Rectal smooth muscle tissue (tissue), 1 donor: ENCODE data around the gene APBB2.

Experiments used
- H3K27ac ChIP-seq: one replicate; pipeline ENCODE4 v1.7.0; 2013; ENCODE audit warnings: low read depth, low read length, inconsistent platforms
- H3K27me3 ChIP-seq: one replicate; pipeline ENCODE4 v1.7.0; 2013; ENCODE audit warnings: low read length; ENCODE audit not compliant: control insufficient read depth, insufficient read depth
- H3K36me3 ChIP-seq: one replicate; pipeline ENCODE4 v1.7.0; 2013; ENCODE audit warnings: low read length; ENCODE audit not compliant: control insufficient read depth, insufficient read depth
- H3K4me1 ChIP-seq: one replicate; pipeline ENCODE4 v1.7.0; 2013; ENCODE audit warnings: low read length; ENCODE audit not compliant: control insufficient read depth, insufficient read depth
- H3K4me3 ChIP-seq: one replicate; pipeline ENCODE4 v1.7.0; 2013; ENCODE audit warnings: low read length
- H3K9ac ChIP-seq: one replicate; pipeline ENCODE4 v1.7.0; 2013; ENCODE audit warnings: low read length

Gene APBB2

GRCh38 chr4:41120297-41121217, 93.8 kb downstream of the APBB2 start:
- Histone ChIP-seq H3K9ac (no peak overlapping the region), H3K36me3 (no peaks in the 10 kb centered on the region)

GRCh38 chr4:41119867-41120295, 94.5 kb downstream of the APBB2 start:
- Histone ChIP-seq H3K4me3 (peak overlapping the region; percentile 5), H3K27ac (peak overlapping the region; percentile 67), H3K9ac (no peak overlapping the region), H3K4me1 (peaks cover 10% of the 10 kb centered on the region), H3K27me3 (no peaks in the 10 kb centered on the region), H3K36me3 (no peaks in the 10 kb centered on the region)

More at GRCh38 chr4:41120297-41121217, 93.8 kb downstream of the APBB2 start:
- peaks cover 14% of the 10 kb centered on the region for H3K4me1 ChIP-seq
- H3K27ac ChIP-seq = peak overlapping the region; percentile 67
- no peaks in the 10 kb centered on the region for H3K27me3 ChIP-seq
- peak overlapping the region; percentile 5 for H3K4me3 ChIP-seq

GRCh38 chr4:41111791-41112190, 102.6 kb downstream of the APBB2 start:
- H3K27me3 ChIP-seq = no peaks in the 10 kb centered on the region
- no peaks in the 10 kb centered on the region for H3K36me3 ChIP-seq
- H3K27ac ChIP-seq = no peak overlapping the region
- no peak overlapping the region for H3K9ac ChIP-seq
- no peaks in the 10 kb centered on the region for H3K4me1 ChIP-seq
- no peak overlapping the region for H3K4me3 ChIP-seq

GRCh38 chr4:41110050-41110449, 104.3 kb downstream of the APBB2 start:
- no peak overlapping the region for H3K27ac ChIP-seq

GRCh38 chr4:41108481-41108880, 105.9 kb downstream of the APBB2 start:
- no peaks in the 10 kb centered on the region for H3K27me3 ChIP-seq
- H3K27ac ChIP-seq = no peak overlapping the region
- H3K4me1 ChIP-seq = no peaks in the 10 kb centered on the region
- no peaks in the 10 kb centered on the region for H3K36me3 ChIP-seq
- no peak overlapping the region for H3K4me3 ChIP-seq
- no peak overlapping the region for H3K9ac ChIP-seq

More at GRCh38 chr4:41110050-41110449, 104.3 kb downstream of the APBB2 start:
- H3K4me1 ChIP-seq = no peaks in the 10 kb centered on the region
- H3K4me3 ChIP-seq = no peak overlapping the region
- H3K36me3 ChIP-seq = no peaks in the 10 kb centered on the region
- H3K27me3 ChIP-seq = no peaks in the 10 kb centered on the region
- H3K9ac ChIP-seq = no peak overlapping the region

- H3K4me1 ChIP-seq = no peaks in the 10 kb centered on the region
- no peak overlapping the region for H3K9ac ChIP-seq
- H3K4me3 ChIP-seq = no peak overlapping the region
- H3K27me3 ChIP-seq = no peaks in the 10 kb centered on the region
- no peak overlapping the region for H3K27ac ChIP-seq
- H3K36me3 ChIP-seq = no peaks in the 10 kb centered on the region
These were observed 107.5 kb downstream of the APBB2 start for GRCh38 chr4:41106694-41107419.

- Histone ChIP-seq H3K27me3 (no peaks in the 10 kb centered on the region), H3K9ac (no peak overlapping the region)
These were observed 108.3 kb downstream of the APBB2 start for GRCh38 chr4:41106081-41106480.

GRCh38 chr4:41104155-41104554, 110.2 kb downstream of the APBB2 start:
- no peaks in the 10 kb centered on the region for H3K27me3 ChIP-seq
- no peak overlapping the region for H3K4me3 ChIP-seq
- no peaks in the 10 kb centered on the region for H3K36me3 ChIP-seq
- H3K4me1 ChIP-seq = no peaks in the 10 kb centered on the region
- H3K27ac ChIP-seq = no peak overlapping the region
- no peak overlapping the region for H3K9ac ChIP-seq

More at GRCh38 chr4:41106081-41106480, 108.3 kb downstream of the APBB2 start:
- Histone ChIP-seq H3K27ac (no peak overlapping the region), H3K4me3 (no peak overlapping the region), H3K36me3 (no peaks in the 10 kb centered on the region), H3K4me1 (no peaks in the 10 kb centered on the region)

- H3K27ac ChIP-seq = no peak overlapping the region
- H3K4me1 ChIP-seq = no peaks in the 10 kb centered on the region
- H3K4me3 ChIP-seq = no peak overlapping the region
- no peaks in the 10 kb centered on the region for H3K36me3 ChIP-seq
- H3K9ac ChIP-seq = no peak overlapping the region
- H3K27me3 ChIP-seq = no peaks in the 10 kb centered on the region
These were observed 110.7 kb downstream of the APBB2 start for GRCh38 chr4:41103657-41104056.

- no peaks in the 10 kb centered on the region for H3K4me1 ChIP-seq
These were observed 111.8 kb downstream of the APBB2 start for GRCh38 chr4:41102414-41103092.

GRCh38 chr4:41098093-41099048, 116.0 kb downstream of the APBB2 start:
- Histone ChIP-seq H3K4me1 (no peaks in the 10 kb centered on the region), H3K9ac (no peak overlapping the region), H3K36me3 (no peaks in the 10 kb centered on the region), H3K4me3 (no peak overlapping the region), H3K27me3 (no peaks in the 10 kb centered on the region), H3K27ac (no peak overlapping the region)

More at GRCh38 chr4:41102414-41103092, 111.8 kb downstream of the APBB2 start:
- no peaks in the 10 kb centered on the region for H3K27me3 ChIP-seq
- no peaks in the 10 kb centered on the region for H3K36me3 ChIP-seq
- H3K9ac ChIP-seq = no peak overlapping the region
- H3K4me3 ChIP-seq = no peak overlapping the region
- H3K27ac ChIP-seq = no peak overlapping the region
